Stimulated activated CD8-positive, alpha-beta memory T cell treated with anti-CD3 and anti-CD28 coated beads, Interleukin-15, amount 100 ng/mL, for 1 hour (primary cell): ENCODE results near the gene HIGD1A.
"Not testable (repeated sequence)": the region's sequence is repeated elsewhere in the genome, so short reads cannot be mapped to it uniquely, and the experiment has no call there.

ENCODE experiments used
- DNase-seq: peaks from one replicate; pipeline ENCODE4 v3.0.0-alpha.2; 2020; ENCODE audit warnings: low read depth

Gene HIGD1A

GRCh38 chr3:42829083-42829627 lies 24.9 kb upstream of the HIGD1A start:
- DNase-seq, result no peak

- DNase-seq, result no peak
Measured at GRCh38 chr3:42827654-42828053, 23.4 kb upstream of the HIGD1A start.

- DNase-seq, result no peak
Measured at GRCh38 chr3:42827023-42827422, 22.7 kb upstream of the HIGD1A start.

- DNase-seq, result no peak
Measured at GRCh38 chr3:42826141-42826540, 21.9 kb upstream of the HIGD1A start.

- DNase-seq, result no peak
Measured at GRCh38 chr3:42823351-42823750, 19.1 kb upstream of the HIGD1A start.

GRCh38 chr3:42822828-42823227 lies 18.5 kb upstream of the HIGD1A start:
- no peak for DNase-seq

- no peak for DNase-seq
Measured at GRCh38 chr3:42820746-42821051, 16.4 kb upstream of the HIGD1A start.

- DNase-seq, result no peak
Measured at GRCh38 chr3:42819351-42819965, 15.2 kb upstream of the HIGD1A start.

- DNase-seq, result no peak
Measured at GRCh38 chr3:42815826-42816225, 11.5 kb upstream of the HIGD1A start.

GRCh38 chr3:42814914-42815507 lies 10.7 kb upstream of the HIGD1A start:
- DNase-seq, result no peak

GRCh38 chr3:42814246-42814645 lies 10.0 kb upstream of the HIGD1A start:
- no peak for DNase-seq

- not testable (repeated sequence) for DNase-seq
Measured at GRCh38 chr3:42811118-42811883, 7.0 kb upstream of the HIGD1A start.

GRCh38 chr3:42810706-42811105 lies 6.4 kb upstream of the HIGD1A start:
- DNase-seq, result not testable (repeated sequence)

GRCh38 chr3:42809202-42809601 lies 4.9 kb upstream of the HIGD1A start, which contains the start of gene ACKR2:
Gene ACKR2 (plus strand): TSS chr3:42809445. CDS start chr3:42864503, 55,058 bp downstream.
- DNase-seq, result no peak

- DNase-seq, result no peak
Measured at GRCh38 chr3:42807929-42808328, 3.6 kb upstream of the HIGD1A start.

- DNase-seq, result no peak
Measured at GRCh38 chr3:42805141-42805821, 991 bp upstream of the HIGD1A start.

- no peak for DNase-seq
Measured at GRCh38 chr3:42804831-42805132, 492 bp upstream of the HIGD1A start.

GRCh38 chr3:42803414-42804105 lies 730 bp downstream of the HIGD1A start:
- no peak for DNase-seq

GRCh38 chr3:42802876-42803413 lies 1.3 kb downstream of the HIGD1A start:
- no peak for DNase-seq

- no peak for DNase-seq
Measured at GRCh38 chr3:42801784-42802183, 2.5 kb downstream of the HIGD1A start.

- no peak for DNase-seq
Measured at GRCh38 chr3:42801048-42801620, 3.2 kb downstream of the HIGD1A start.

- DNase-seq, result no peak
Measured at GRCh38 chr3:42800251-42800650, 4.0 kb downstream of the HIGD1A start.
